Transverse colon (tissue), 4 donors: ENCODE data around the gene DAB2IP.

Experiments
- EP300 ChIP-seq: sonication (generic); formaldehyde crosslinking; IDR thresholded peaks from one replicate; pipeline ENCODE4 v1.6.1; 2017; ENCODE audit warnings: antibody characterized with exemption, low read depth
- POLR2A ChIP-seq: fragments of 450-650 bp; IDR thresholded peaks from one replicate; pipeline ENCODE4 v1.6.1; 2016; ENCODE audit warnings: antibody characterized with exemption, mild to moderate bottlenecking, moderate library complexity
- POLR2AphosphoS5 ChIP-seq, 3 donors: sonication (generic); formaldehyde crosslinking; IDR thresholded peaks; one replicate each; pipeline ENCODE4 v1.6.1; 2016; ENCODE audit warnings: antibody characterized with exemption in 3 of 3
- TF ChIP-seq, protein P1 (sequence below), 5 experiments: fragments of 200-600 bp in 3 of 5; fragments of 450-650 bp in 2 of 5; sonication (generic) in 3 of 5; IDR thresholded peaks; 1 replicate in 2 of 5; 2 replicates in 3 of 5; pipeline ENCODE4 v1.5.1; 2016 to 2017; ENCODE audit warnings: antibody characterized with exemption in 5 of 5, inconsistent platforms in 3 of 5, mild to moderate bottlenecking in 2 of 5, moderate library complexity in 1 of 5

DNA sequence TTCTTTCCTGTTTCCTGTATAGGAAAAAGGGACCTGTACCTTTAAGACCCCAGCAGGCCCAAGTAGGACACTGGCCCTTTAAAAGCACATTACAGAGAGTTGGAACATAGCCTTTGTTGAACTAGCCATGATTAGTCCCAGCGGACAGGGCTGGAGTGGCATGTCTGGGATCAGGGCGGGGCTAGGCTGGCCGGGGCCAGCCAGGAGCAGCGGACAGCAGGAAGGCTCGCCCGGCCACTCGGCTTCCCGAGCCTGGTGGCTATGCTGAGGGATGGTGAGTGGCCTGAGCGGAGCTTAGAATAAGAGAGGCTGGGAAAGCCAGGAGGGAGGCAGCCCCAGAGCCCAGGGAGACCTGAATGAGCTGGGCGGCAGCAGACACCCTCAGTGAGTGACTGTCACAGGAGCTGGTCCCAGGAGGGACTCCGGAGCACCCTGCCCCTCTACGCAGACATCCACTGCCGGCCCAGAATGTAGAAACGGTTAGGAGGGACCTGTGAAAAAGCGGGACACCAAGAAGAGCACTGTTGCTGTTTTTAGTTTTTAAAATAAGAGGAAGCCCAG lies 92.1 kb downstream of the DAB2IP start:
- TF ChIP-seq, protein P1, sequence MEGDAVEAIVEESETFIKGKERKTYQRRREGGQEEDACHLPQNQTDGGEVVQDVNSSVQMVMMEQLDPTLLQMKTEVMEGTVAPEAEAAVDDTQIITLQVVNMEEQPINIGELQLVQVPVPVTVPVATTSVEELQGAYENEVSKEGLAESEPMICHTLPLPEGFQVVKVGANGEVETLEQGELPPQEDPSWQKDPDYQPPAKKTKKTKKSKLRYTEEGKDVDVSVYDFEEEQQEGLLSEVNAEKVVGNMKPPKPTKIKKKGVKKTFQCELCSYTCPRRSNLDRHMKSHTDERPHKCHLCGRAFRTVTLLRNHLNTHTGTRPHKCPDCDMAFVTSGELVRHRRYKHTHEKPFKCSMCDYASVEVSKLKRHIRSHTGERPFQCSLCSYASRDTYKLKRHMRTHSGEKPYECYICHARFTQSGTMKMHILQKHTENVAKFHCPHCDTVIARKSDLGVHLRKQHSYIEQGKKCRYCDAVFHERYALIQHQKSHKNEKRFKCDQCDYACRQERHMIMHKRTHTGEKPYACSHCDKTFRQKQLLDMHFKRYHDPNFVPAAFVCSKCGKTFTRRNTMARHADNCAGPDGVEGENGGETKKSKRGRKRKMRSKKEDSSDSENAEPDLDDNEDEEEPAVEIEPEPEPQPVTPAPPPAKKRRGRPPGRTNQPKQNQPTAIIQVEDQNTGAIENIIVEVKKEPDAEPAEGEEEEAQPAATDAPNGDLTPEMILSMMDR (IDR thresholded peaks at IDR 0.05) = peak; percentile 22 to 75 (median 34)
- TF ChIP-seq POLR2A = peak; percentile 54
- no peak for TF ChIP-seq EP300
- TF ChIP-seq POLR2AphosphoS5 (IDR thresholded peaks at IDR 0.05) = peak; percentile 37 to 71 (median 53)
